IMR-90 (cell line): ENCODE data around the gene DAND5. TPM values are rescaled to one million over a fixed set of nuclear protein-coding genes. Genes with fewer than 3 reads are reported as not detected.
A peak's percentile ranks its signal among the peaks of the same experiment; 100 is the strongest.

Experiments used
- ATAC-seq: fragments of 200-7000 bp; cut with Tn5 transposase; 2 replicates; pipeline ENCODE4 v1.9.1; 2020; ENCODE audit warnings: low read depth, mild to moderate bottlenecking, moderate library complexity
- BruUV-seq: library from RNA; stranded (reverse); fragments of 400-500 nt; replicated peaks from 2 replicates; lab custom pipeline; 2021; lab: Mats Ljungman, UMichigan
- CTCF ChIA-PET: fragments of 300-600 bp; formaldehyde crosslinking; extraction: SDS; loops from one replicate; lab custom pipeline; 2021; ENCODE audit warnings: antibody characterized with exemption; lab: Yijun Ruan, JAX
- POLR2A ChIA-PET: fragments of 300-600 bp; sonication (Branson Sonifier 250); formaldehyde crosslinking; loops from one replicate; lab custom pipeline; 2022; ENCODE audit warnings: antibody characterized with exemption; ENCODE audit not compliant: unreplicated experiment; lab: Charles Lee
- DNase-seq: peaks from one replicate; pipeline ENCODE4 v3.0.0; 2013
- H2AFZ ChIP-seq: replicated peaks from 2 replicates; pipeline ENCODE3; 2013; ENCODE audit warnings: low read length, mild to moderate bottlenecking; ENCODE audit not compliant: poor library complexity
- H2AK5ac ChIP-seq: 2 replicates; pipeline ENCODE4 v1.6.1; 2013; ENCODE audit warnings: low read depth, low read length, inconsistent platforms
- H2AK9ac ChIP-seq: replicated peaks from 2 replicates; pipeline ENCODE3; 2013; ENCODE audit warnings: mild to moderate bottlenecking, low read depth, low read length, moderate library complexity; ENCODE audit not compliant: poor library complexity
- H2BK120ac ChIP-seq: 2 replicates; pipeline ENCODE4 v1.6.1; 2013; ENCODE audit warnings: low read depth, low read length, inconsistent platforms
- H2BK15ac ChIP-seq: 3 replicates; pipeline ENCODE4 v1.6.1; 2013; ENCODE audit warnings: low read depth, low read length, inconsistent platforms
- H2BK20ac ChIP-seq: 2 replicates; pipeline ENCODE4 v1.6.1; 2013; ENCODE audit warnings: low read depth, mild to moderate bottlenecking, inconsistent platforms, low read length, moderate library complexity
- H2BK5ac ChIP-seq: 2 replicates; pipeline ENCODE4 v1.6.1; 2013; ENCODE audit warnings: mild to moderate bottlenecking, low read depth, low read length, inconsistent platforms; ENCODE audit not compliant: poor library complexity, severe bottlenecking
- H3K14ac ChIP-seq: replicated peaks from 2 replicates; pipeline ENCODE4 v1.6.1; 2013; ENCODE audit warnings: low read depth, low read length, inconsistent platforms
- H3K18ac ChIP-seq: 2 replicates; pipeline ENCODE4 v1.6.1; 2013; ENCODE audit warnings: low read depth, low read length, control low read depth
- H3K23ac ChIP-seq: 2 replicates; pipeline ENCODE4 v1.6.1; 2013; ENCODE audit warnings: low read depth, low read length, inconsistent platforms
- H3K27ac ChIP-seq: 2 replicates; pipeline ENCODE4 v1.5.1; 2013; ENCODE audit warnings: mild to moderate bottlenecking, control low read depth, low read length; ENCODE audit not compliant: insufficient read depth
- H3K27me3 ChIP-seq: 2 replicates; pipeline ENCODE4 v1.6.1; 2013; ENCODE audit warnings: low read length; ENCODE audit not compliant: control insufficient read depth, insufficient read depth
- H3K36me3 ChIP-seq: 2 replicates; pipeline ENCODE4 v1.6.1; 2013; ENCODE audit warnings: low read length, mixed read lengths; ENCODE audit not compliant: control insufficient read depth, insufficient read depth
- H3K4ac ChIP-seq: 2 replicates; pipeline ENCODE4 v1.6.1; 2013; ENCODE audit warnings: low read depth, low read length, inconsistent platforms
- H3K4me1 ChIP-seq: 2 replicates; pipeline ENCODE4 v1.6.1; 2013; ENCODE audit warnings: low read length, mixed read lengths; ENCODE audit not compliant: control insufficient read depth, insufficient read depth
- H3K4me2 ChIP-seq: 2 replicates; pipeline ENCODE4 v1.6.1; 2013; ENCODE audit warnings: low read depth, mild to moderate bottlenecking, control low read depth, low read length, moderate library complexity
- H3K4me3 ChIP-seq: 2 replicates; pipeline ENCODE4 v1.5.1; 2013; ENCODE audit warnings: low read depth, mild to moderate bottlenecking, control low read depth, low read length, moderate library complexity; ENCODE audit not compliant: insufficient read depth
- H3K56ac ChIP-seq: 2 replicates; pipeline ENCODE4 v1.6.1; 2013; ENCODE audit warnings: low read length, inconsistent platforms; ENCODE audit not compliant: insufficient read depth; ENCODE audit errors: extremely low read depth
- H3K79me1 ChIP-seq, 2 experiments: 2 replicates each; pipeline ENCODE4 v1.6.1; 2013; ENCODE audit warnings: low read length in 2 of 2, inconsistent platforms in 1 of 2, low read depth in 1 of 2
- H3K9ac ChIP-seq: 2 replicates; pipeline ENCODE4 v1.6.1; 2013; ENCODE audit warnings: low read depth, low read length, control low read depth
- H3K9me1 ChIP-seq: 2 replicates; pipeline ENCODE4 v1.6.1; 2013; ENCODE audit warnings: low read length, inconsistent platforms; ENCODE audit not compliant: insufficient read depth
- H3K9me3 ChIP-seq: 2 replicates; pipeline ENCODE4 v1.6.1; 2013; ENCODE audit warnings: low read length; ENCODE audit not compliant: control insufficient read depth, insufficient read depth
- H4K20me1 ChIP-seq: 2 replicates; pipeline ENCODE4 v1.6.1; 2013; ENCODE audit warnings: low read length, inconsistent platforms; ENCODE audit not compliant: insufficient read depth
- H4K5ac ChIP-seq: 2 replicates; pipeline ENCODE4 v1.6.1; 2013; ENCODE audit warnings: mild to moderate bottlenecking, low read depth, low read length, control low read depth
- H4K8ac ChIP-seq, 2 experiments: 2 replicates each; pipeline ENCODE4 v1.6.1; 2013; ENCODE audit warnings: low read depth in 2 of 2, low read length in 2 of 2, control low read depth in 1 of 2, inconsistent platforms in 1 of 2
- H4K91ac ChIP-seq: 2 replicates; pipeline ENCODE4 v1.6.1; 2013; ENCODE audit warnings: low read depth, low read length, inconsistent platforms; ENCODE audit not compliant: insufficient read depth
- BHLHE40 ChIP-seq: fragments of 150-350 bp; IDR thresholded peaks from 2 replicates; pipeline ENCODE4 v1.6.1; 2016; ENCODE audit warnings: mild to moderate bottlenecking, low read depth, low read length
- CEBPB ChIP-seq: IDR thresholded peaks from 2 replicates; pipeline ENCODE4 v1.6.1; 2012; ENCODE audit warnings: low read depth, low read length, improper control_type of control experiment
- CHD1 ChIP-seq: IDR thresholded peaks from 2 replicates; pipeline ENCODE4 v1.6.1; 2012; ENCODE audit warnings: low read depth, low read length, improper control_type of control experiment
- CTCF ChIP-seq: conservative IDR thresholded peaks from 2 replicates; pipeline ENCODE4 v1.5.1; 2012; ENCODE audit warnings: mild to moderate bottlenecking, low read depth, low read length, improper control_type of control experiment
- ELK1 ChIP-seq: fragments of 150-350 bp; IDR thresholded peaks from 2 replicates; pipeline ENCODE4 v1.6.1; 2016; ENCODE audit warnings: low read depth, mild to moderate bottlenecking, low read length, moderate library complexity, borderline replicate concordance
- FOS ChIP-seq: fragments of 150-350 bp; IDR thresholded peaks from 2 replicates; pipeline ENCODE4 v1.6.1; 2016; ENCODE audit warnings: low read depth, low read length
- MAFK ChIP-seq: IDR thresholded peaks from 2 replicates; pipeline ENCODE4 v1.6.1; 2012; ENCODE audit warnings: low read depth, low read length, improper control_type of control experiment
- MAZ ChIP-seq: IDR thresholded peaks from 2 replicates; pipeline ENCODE4 v1.6.1; 2012; ENCODE audit warnings: low read depth, mild to moderate bottlenecking, low read length, improper control_type of control experiment, moderate library complexity, borderline replicate concordance
- MXI1 ChIP-seq: IDR thresholded peaks from 2 replicates; pipeline ENCODE4 v1.6.1; 2012; ENCODE audit warnings: low read depth, mild to moderate bottlenecking, low read length, moderate library complexity, borderline replicate concordance
- NFE2L2 ChIP-seq: fragments of 150-350 bp; IDR thresholded peaks from 2 replicates; pipeline ENCODE4 v1.6.1; 2016; ENCODE audit warnings: low read depth, mild to moderate bottlenecking, low read length
- POLR2A ChIP-seq: IDR thresholded peaks from 2 replicates; pipeline ENCODE4 v1.6.1; 2012; ENCODE audit warnings: mild to moderate bottlenecking, low read depth, low read length
- RAD21 ChIP-seq: IDR thresholded peaks from 2 replicates; pipeline ENCODE4 v1.6.1; 2012; ENCODE audit warnings: low read length, improper control_type of control experiment
- RCOR1 ChIP-seq: IDR thresholded peaks from 2 replicates; pipeline ENCODE4 v1.6.1; 2012; ENCODE audit warnings: mild to moderate bottlenecking, low read length, improper control_type of control experiment; ENCODE audit not compliant: insufficient replicate concordance
- RFX5 ChIP-seq: IDR thresholded peaks from 2 replicates; pipeline ENCODE4 v1.8.0; 2012; ENCODE audit warnings: low read depth, mild to moderate bottlenecking, low read length, moderate library complexity
- SMC3 ChIP-seq: fragments of 150-350 bp; IDR thresholded peaks from 2 replicates; pipeline ENCODE4 v1.6.1; 2016; ENCODE audit warnings: low read depth, mild to moderate bottlenecking, antibody characterized with exemption, low read length, moderate library complexity
- WGBS, 2 experiments: methylation state at CpG; one replicate each; pipeline versions ENCODE4 v1.1.5 to v1.1.7; 2013; ENCODE audit warnings: missing lambda C conversion rate in 2 of 2; ENCODE audit not compliant: insufficient read length in 1 of 2; ENCODE audit errors: extremely low coverage in 2 of 2; 5-methylcytosine and 5-hydroxymethylcytosine counted together
- dilution Hi-C: fragments of 300-500 bp; cut with HindIII; formaldehyde crosslinking; loops from one replicate; pipeline ENCODE4 v1.14.3; 2018; ENCODE audit warnings: low sequenced_read_pairs; ENCODE audit not compliant: unreplicated experiment
- in situ Hi-C: fragments of 300-500 bp; cut with MboI; formaldehyde crosslinking; loops from 3 replicates; pipeline ENCODE4 v1.14.3; 2019; ENCODE audit warnings: low sequenced_read_pairs, inconsistent platforms, mixed read lengths
- intact Hi-C: fragments of 100-400 bp; cut with micrococcal nuclease; formaldehyde crosslinking; loops from 2 replicates; pipeline ENCODE4 v1.10.0; 2022
- polyA plus RNA-seq, 3 experiments: library from polyadenylated mRNA; depleted of rRNA; stranded (reverse); fragments of >200 nt; gene quantifications; 2 replicates each; pipeline ENCODE4 v1.2.3, GENCODE V29; 2012; ENCODE audit warnings: low replicate concordance in 1 of 3
- total RNA-seq: library from RNA; depleted of rRNA; stranded (reverse); fragments of >200 nt; gene quantifications from 2 replicates; pipeline ENCODE4 v1.2.3, GENCODE V29; 2012
- TF ChIP-seq, protein P1 (sequence below): fragments of 150-350 bp; IDR thresholded peaks from 2 replicates; pipeline ENCODE4 v1.6.1; 2017; ENCODE audit warnings: mild to moderate bottlenecking, antibody characterized with exemption, low read length, low read depth

DAND5 gene
- total and polyA plus RNA-seq, 2 of the 4 experiments (the other 2 are of a cell fraction), result 0.03 TPM; not detected in 1

DNA sequence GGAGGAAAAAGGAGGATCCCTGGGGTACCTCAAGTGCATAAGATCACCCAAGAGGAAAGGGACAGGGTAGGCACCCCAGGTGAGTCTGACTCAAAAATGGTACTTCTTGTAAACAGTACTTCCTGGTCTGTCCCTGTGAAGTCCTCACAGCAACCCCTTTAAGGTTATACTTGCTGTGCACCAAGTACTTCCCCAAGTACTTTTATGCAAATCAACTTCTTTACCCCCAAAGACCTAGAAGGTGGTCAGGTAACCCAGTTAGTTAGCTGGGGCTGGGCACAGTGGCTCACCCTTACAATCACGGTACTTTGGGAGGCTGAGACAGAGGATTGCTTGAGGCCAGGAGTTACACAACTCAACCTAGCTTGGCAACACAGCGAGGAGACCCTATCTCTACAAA, 28.5 kb upstream of the DAND5 start:
- H3K36me3 ChIP-seq, result peaks cover 48% of the 10 kb centered on the region
- H4K20me1 ChIP-seq, result peaks cover 68% of the 10 kb centered on the region
- H3K9me1 ChIP-seq, result peaks cover 15% of the 10 kb centered on the region
- TF ChIP-seq CHD1 (no peak), RAD21 (no peak), POLR2A (no peak), RFX5 (no peak), NFE2L2 (no peak), BHLHE40 (no peak), FOS (no peak), MXI1 (no peak), CEBPB (no peak), CTCF (no peak), ELK1 (no peak), RCOR1 (no peak), SMC3 (no peak), MAFK (no peak), MAZ (no peak)
- TF ChIP-seq, protein P1, sequence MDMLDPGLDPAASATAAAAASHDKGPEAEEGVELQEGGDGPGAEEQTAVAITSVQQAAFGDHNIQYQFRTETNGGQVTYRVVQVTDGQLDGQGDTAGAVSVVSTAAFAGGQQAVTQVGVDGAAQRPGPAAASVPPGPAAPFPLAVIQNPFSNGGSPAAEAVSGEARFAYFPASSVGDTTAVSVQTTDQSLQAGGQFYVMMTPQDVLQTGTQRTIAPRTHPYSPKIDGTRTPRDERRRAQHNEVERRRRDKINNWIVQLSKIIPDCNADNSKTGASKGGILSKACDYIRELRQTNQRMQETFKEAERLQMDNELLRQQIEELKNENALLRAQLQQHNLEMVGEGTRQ, result no peak
- dilution Hi-C loops, result no loop called here
- no peak overlapping the region for H3K18ac ChIP-seq
- peak overlapping the region; percentile 5; the same call in 1 of the 2 replicates for H3K9ac ChIP-seq
- H3K14ac ChIP-seq, result peak overlapping the region; percentile 9; the same call in 1 of the 2 replicates
- no peak overlapping the region for H3K4me3 ChIP-seq
- H3K56ac ChIP-seq, result no peak overlapping the region
- in situ Hi-C loops, result no loop called here
- no peak overlapping the region for H4K91ac ChIP-seq
- peaks cover 5 to 55% of the 10 kb centered on the region in 2 experiments; a peak in 3 of 4 replicates for H3K79me1 ChIP-seq
- intact Hi-C loops, result no loop called here
- ChIA-PET POLR2A (no interaction called here), CTCF (no interaction called here)
- no peak overlapping the region for H2AK9ac ChIP-seq
- no peak for DNase-seq
- H3K4me1 ChIP-seq, result peaks cover 15% of the 10 kb centered on the region
- no peak overlapping the region for H2BK120ac ChIP-seq
- H2BK15ac ChIP-seq, result no peak overlapping the region
- H3K4me2 ChIP-seq, result no peak overlapping the region
- H3K4ac ChIP-seq, result no peak overlapping the region
- 0 out of 2 replicates have a peak overlapping the region, but pooled peaks have one; percentile 89 for H3K23ac ChIP-seq
- H2AK5ac ChIP-seq, result no peak overlapping the region
- H3K9me3 ChIP-seq, result no peaks in the 10 kb centered on the region
- no peaks in the 10 kb centered on the region for H3K27me3 ChIP-seq
- H2BK5ac ChIP-seq, result peak overlapping the region; percentile 10
- BruUV-seq, result no TSS peak
- WGBS, 2 experiments, result no CpG with 5 or more reads among the region's 2 CpGs
- no peak overlapping the region for H2AFZ ChIP-seq
- no peak overlapping the region for H4K5ac ChIP-seq
- no peak for ATAC-seq
- no peak overlapping the region for H2BK20ac ChIP-seq
- no peak overlapping the region for H4K8ac ChIP-seq
- no peak overlapping the region for H3K27ac ChIP-seq
